Heart left ventricle (tissue), 16 donors: ENCODE results near the gene CTNS. TPM values are rescaled to one million over a fixed set of nuclear protein-coding genes. Genes with fewer than 3 reads are reported as not detected.

Experiments used
- ATAC-seq, 4 donors: fragments of 200-7000 bp; cut with Tn5 transposase; one replicate each; pipeline ENCODE4 v1.9.1; 2020 to 2022; ENCODE audit warnings: moderate library complexity in 4 of 4, mild to moderate bottlenecking in 3 of 4, moderate number of reproducible peaks in 1 of 4
- DNase-seq, 5 donors: peaks; one replicate each; pipeline ENCODE4 v3.0.0-alpha.2; 2020
- H3K27ac ChIP-seq, 12 donors: fragments of 200-600 bp; sonication (generic) in 4 of 12; one replicate each; pipeline versions ENCODE4 v1.5.0 to v1.8.0; 2016 to 2022; ENCODE audit warnings: mild to moderate bottlenecking in 2 of 12
- H3K27me3 ChIP-seq, 9 donors: fragments of 200-600 bp; sonication (generic) in 2 of 9; one replicate each; pipeline versions ENCODE4 v1.5.1 to v1.8.0; 2016 to 2022; ENCODE audit warnings: mild to moderate bottlenecking in 3 of 9
- H3K36me3 ChIP-seq, 9 donors: fragments of 200-600 bp; sonication (generic) in 2 of 9; one replicate each; pipeline versions ENCODE4 v1.5.0 to v1.8.0; 2018 to 2022; ENCODE audit warnings: mild to moderate bottlenecking in 2 of 9
- H3K4me1 ChIP-seq, 12 donors: fragments of 200-600 bp; sonication (generic) in 4 of 12; one replicate each; pipeline versions ENCODE4 v1.5.0 to v1.8.0; 2016 to 2022; ENCODE audit warnings: mild to moderate bottlenecking in 3 of 12
- H3K4me3 ChIP-seq, 12 donors: fragments of 200-600 bp; sonication (generic) in 4 of 12; one replicate each; pipeline versions ENCODE4 v1.5.0 to v1.8.0; 2017 to 2022; ENCODE audit warnings: mild to moderate bottlenecking in 9 of 12, moderate library complexity in 4 of 12
- H3K9me3 ChIP-seq, 12 donors: fragments of 200-600 bp; sonication (generic) in 4 of 12; one replicate each; pipeline versions ENCODE4 v1.5.0 to v1.8.0; 2016 to 2022; ENCODE audit warnings: mild to moderate bottlenecking in 1 of 12
- CTCF ChIP-seq, 12 donors: fragments of 200-600 bp; sonication (generic) in 4 of 12; IDR thresholded peaks; one replicate each; pipeline versions ENCODE4 v1.5.0 to v1.8.0; 2018 to 2022; ENCODE audit warnings: antibody characterized with exemption in 12 of 12, mild to moderate bottlenecking in 5 of 12
- POLR2A ChIP-seq, 2 donors: fragments of 450-650 bp; IDR thresholded peaks; one replicate each; pipeline ENCODE4 v1.6.1; 2017; ENCODE audit warnings: antibody characterized with exemption in 2 of 2, mild to moderate bottlenecking in 2 of 2, moderate library complexity in 2 of 2
- WGBS, 4 donors: extraction: QIAGEN DNeasy Blood & Tissue Kit in 2 of 4; methylation state at CpG; one replicate each; pipeline versions ENCODE4 v1.1.5 to v1.1.7; 2013 to 2018; 5-methylcytosine and 5-hydroxymethylcytosine counted together
- intact Hi-C, 10 donors: fragments of 100-400 bp; cut with DNase I; formaldehyde crosslinking; loops; one replicate each; pipeline versions ENCODE4 v1.11.1 to v1.14.2; 2022
- polyA plus RNA-seq, 2 donors: library from polyadenylated mRNA; stranded (reverse); fragments of 200-250 nt; gene quantifications; one replicate each; pipeline ENCODE4 v1.2.3, GENCODE V29; 2013
- total RNA-seq, 9 donors: library from RNA; depleted of rRNA in 2 of 9; stranded (reverse); fragments of >200 nt in 2 of 9; fragmentation: NEBNext Ultra II Directional in 3 of 9; extraction: Animal tissue kit (Norgen Biotek cat#: 25700) in 3 of 9; gene quantifications; one replicate each; pipeline versions ENCODE4 v1.1.0 to v1.2.4, GENCODE V29; 2016 to 2023
- donor health status: ischemic (EF 13 %, LVEDD 7.1; RV severe dilation, severe dysfunction).
- donor health status: healthy with polysubstance abuse.
- donor health status: DM: no; HTN: yes; CAD: no.
- donor health status: DM: no; HTN: no; CAD: no.
- donor health status: ischemic (EF 25% LVEDD 6.9; RV normal size, moderate dysfunction).
- donor health status: ischemic (EF 25% LVEDD 5.7; RV mildly dilated, moderate dysfunction).
- donor health status: healthy.
- donor health status: DM: yes; HTN: yes; CAD: no.
- donor health status: ischemic (EF 35%, LVEDD 5.7; RV mildly dilated, moderate dysfunction).
- donor health status: nonischemic (EF 11% LVEDD 7.7; RV severe dilation, severe dysfunction).
- donor health status: DM: yes; HTN: yes; CAD: no.
- donor health status: PGD.
- donor health status: ischemic (EF 29% LVEDD 5.4; RV normal size, mild dysfunction).
- donor health status: nonischemic (EF 23%, LVEDD 6.1; RV moderate dilation, normal function).

Gene CTNS
- total and polyA plus RNA-seq, 11 donors = 6.2 to 19.0 (median 8.7) TPM

GRCh38 chr17:3682033-3682432 is 45.5 kb downstream of the CTNS start:
- peaks cover 0 to 8% (median 0%) of the 10 kb centered on the region in 12 donors for H3K4me1 ChIP-seq
- intact Hi-C loops = no loop called here
- no peak overlapping the region for H3K4me3 ChIP-seq
- 77 to 88% (median 86%) methylated on average over 11 to 12 of the region's 12 CpGs for WGBS, 4 donors
- H3K27me3 ChIP-seq = peaks cover 0 to 20% (median 4%) of the 10 kb centered on the region in 9 donors
- ATAC-seq (no peak), DNase-seq (no peak)
- H3K27ac ChIP-seq = no peak overlapping the region
- no peak for TF ChIP-seq POLR2A (IDR thresholded peaks at IDR 0.05)
- no peak for TF ChIP-seq CTCF (IDR thresholded peaks at IDR 0.05)
- H3K36me3 ChIP-seq = peaks cover 0 to 4% (median 0%) of the 10 kb centered on the region in 9 donors
- H3K9me3 ChIP-seq = no peaks in the 10 kb centered on the region

GRCh38 chr17:3683054-3683511 is 46.5 kb downstream of the CTNS start:
- no peak for TF ChIP-seq POLR2A (IDR thresholded peaks at IDR 0.05)
- peak; percentile 73 to 91 (median 82) for TF ChIP-seq CTCF (IDR thresholded peaks at IDR 0.05)
- no peaks in the 10 kb centered on the region for H3K36me3 ChIP-seq
- H3K27me3 ChIP-seq = peaks cover 0 to 20% (median 4%) of the 10 kb centered on the region in 9 donors
- no peaks in the 10 kb centered on the region for H3K9me3 ChIP-seq
- peak; percentile 64 to 83 (median 76) for ATAC-seq
- H3K4me3 ChIP-seq = no peak overlapping the region
- H3K27ac ChIP-seq = no peak overlapping the region
- intact Hi-C loops = no loop called here
- DNase-seq = no peak
- 34 to 44% (median 37%) methylated on average over 9 to 10 of the region's 10 CpGs for WGBS, 4 donors
- H3K4me1 ChIP-seq = peaks cover 0 to 8% (median 0%) of the 10 kb centered on the region in 12 donors

- no peak overlapping the region for H3K4me3 ChIP-seq
- WGBS, 4 donors = 38 to 59% (median 53%) methylated on average over 6 to 13 of the region's 13 CpGs
- intact Hi-C loops = no loop called here
- DNase-seq (no peak), ATAC-seq (no peak)
- H3K9me3 ChIP-seq = no peaks in the 10 kb centered on the region
- no peaks in the 10 kb centered on the region for H3K36me3 ChIP-seq
- H3K27ac ChIP-seq = no peak overlapping the region
- H3K4me1 ChIP-seq = peaks cover 0 to 5% (median 0%) of the 10 kb centered on the region in 12 donors
- no peak for TF ChIP-seq POLR2A (IDR thresholded peaks at IDR 0.05)
- TF ChIP-seq CTCF (IDR thresholded peaks at IDR 0.05) = no peak
- H3K27me3 ChIP-seq = peaks cover 0 to 20% (median 4%) of the 10 kb centered on the region in 9 donors
These were observed 48.6 kb downstream of the CTNS start for GRCh38 chr17:3685174-3685573.

- TF ChIP-seq CTCF (IDR thresholded peaks at IDR 0.05) = no peak
- no peak for TF ChIP-seq POLR2A (IDR thresholded peaks at IDR 0.05)
- intact Hi-C loops = no loop called here
- Histone ChIP-seq H3K27ac (no peak overlapping the region), H3K27me3 (peaks cover 0 to 25% (median 4%) of the 10 kb centered on the region in 9 donors), H3K9me3 (no peaks in the 10 kb centered on the region), H3K4me3 (no peak overlapping the region), H3K4me1 (peaks cover 0 to 2% (median 0%) of the 10 kb centered on the region in 12 donors), H3K36me3 (no peaks in the 10 kb centered on the region)
- no peak for ATAC-seq
- DNase-seq = no peak
- 35 to 64% (median 48%) methylated on average over 10 to 19 of the region's 19 CpGs for WGBS, 4 donors
These were observed 51.5 kb downstream of the CTNS start for GRCh38 chr17:3688027-3688553.
